Measurements from ENCODE around the gene FGFRL1. TPM values are rescaled to one million over a fixed set of nuclear protein-coding genes. Genes with fewer than 3 reads are reported as not detected.

The FGFRL1 gene
- total and polyA plus RNA-seq, 2 donors (not counting 1 experiment from before 2014, with no cell fraction given): 6.1 to 10.0 TPM

- H3K79me2 ChIP-seq (ENCODE audit: control insufficient read depth, insufficient read depth, low read length): no peaks in the 10 kb centered on the region
- no peak for DNase-seq (ENCODE audit: low read depth in 2 of 2)
- peaks cover 24% of the 10 kb centered on the region for H3K27me3 ChIP-seq (ENCODE audit: control insufficient read depth, insufficient read depth, low read length)
- no peak overlapping the region for H3K4me3 ChIP-seq (replicated peaks in 1 of 4; ENCODE audit: control extremely low read depth in 1 of 4, insufficient read depth in 1 of 4, low read depth in 3 of 4, low read length in 4 of 4)
- peaks cover 4% of the 10 kb centered on the region for H3K36me3 ChIP-seq (ENCODE audit: control insufficient read depth, insufficient read depth, low read length)
- H3K9ac ChIP-seq (ENCODE audit: insufficient read depth, low read length): no peak overlapping the region
- H3K27ac ChIP-seq (ENCODE audit: insufficient read depth, low read length): no peak overlapping the region
- H4K20me1 ChIP-seq (ENCODE audit: control insufficient read depth, extremely low read depth, insufficient read depth, low read length): no peaks in the 10 kb centered on the region
- no peaks in the 10 kb centered on the region for H3K9me3 ChIP-seq (ENCODE audit: control insufficient read depth, insufficient read depth, low read depth, low read length)
- no peaks in the 10 kb centered on the region for H3K4me1 ChIP-seq (ENCODE audit: control insufficient read depth, extremely low read depth, insufficient read depth, low read length)
- no peak overlapping the region for H3K4me2 ChIP-seq (ENCODE audit: extremely low read depth, insufficient read depth, low read length)
- H2AFZ ChIP-seq (ENCODE audit: low read length): no peak overlapping the region
- TF ChIP-seq, protein P1, sequence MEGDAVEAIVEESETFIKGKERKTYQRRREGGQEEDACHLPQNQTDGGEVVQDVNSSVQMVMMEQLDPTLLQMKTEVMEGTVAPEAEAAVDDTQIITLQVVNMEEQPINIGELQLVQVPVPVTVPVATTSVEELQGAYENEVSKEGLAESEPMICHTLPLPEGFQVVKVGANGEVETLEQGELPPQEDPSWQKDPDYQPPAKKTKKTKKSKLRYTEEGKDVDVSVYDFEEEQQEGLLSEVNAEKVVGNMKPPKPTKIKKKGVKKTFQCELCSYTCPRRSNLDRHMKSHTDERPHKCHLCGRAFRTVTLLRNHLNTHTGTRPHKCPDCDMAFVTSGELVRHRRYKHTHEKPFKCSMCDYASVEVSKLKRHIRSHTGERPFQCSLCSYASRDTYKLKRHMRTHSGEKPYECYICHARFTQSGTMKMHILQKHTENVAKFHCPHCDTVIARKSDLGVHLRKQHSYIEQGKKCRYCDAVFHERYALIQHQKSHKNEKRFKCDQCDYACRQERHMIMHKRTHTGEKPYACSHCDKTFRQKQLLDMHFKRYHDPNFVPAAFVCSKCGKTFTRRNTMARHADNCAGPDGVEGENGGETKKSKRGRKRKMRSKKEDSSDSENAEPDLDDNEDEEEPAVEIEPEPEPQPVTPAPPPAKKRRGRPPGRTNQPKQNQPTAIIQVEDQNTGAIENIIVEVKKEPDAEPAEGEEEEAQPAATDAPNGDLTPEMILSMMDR (conservative IDR thresholded peaks at IDR 0.05 in 1 of 2, IDR thresholded peaks at IDR 0.05 in 1 of 2; ENCODE audit: low read depth in 1 of 2, low read length in 2 of 2): no peak
- peak; percentile 69 for TF ChIP-seq EZH2 (IDR thresholded peaks at IDR 0.05; ENCODE audit: low read length, missing control alignments)
These were observed 15.1 kb upstream of the FGFRL1 start for GRCh38 chr4:996030-996996.

DNA sequence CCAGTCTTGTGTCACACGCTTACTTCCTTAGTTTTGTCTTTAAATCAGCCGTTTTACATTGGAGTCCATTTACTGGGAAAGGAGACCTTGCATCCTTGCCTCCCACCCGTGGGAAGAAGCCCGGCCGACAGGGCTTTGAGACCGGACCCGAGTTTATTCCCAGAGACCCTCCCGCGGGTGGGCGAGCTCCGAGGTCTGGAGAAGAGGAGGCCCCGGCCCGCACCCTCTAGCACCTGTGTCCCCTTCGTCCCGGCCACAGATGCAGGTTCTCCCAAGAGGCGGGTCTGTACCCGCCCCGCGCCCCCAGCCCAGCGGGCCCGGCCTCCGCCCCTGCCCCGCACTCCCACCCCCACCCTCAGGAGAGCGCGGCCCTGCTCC is 14.4 kb upstream of the FGFRL1 start:
- TF ChIP-seq, protein P1 (conservative IDR thresholded peaks at IDR 0.05 in 1 of 2, IDR thresholded peaks at IDR 0.05 in 1 of 2; ENCODE audit: low read depth in 1 of 2, low read length in 2 of 2): no peak
- peak; percentile 18 for TF ChIP-seq EZH2 (IDR thresholded peaks at IDR 0.05; ENCODE audit: low read length, missing control alignments)
- no peak overlapping the region for H3K27ac ChIP-seq (ENCODE audit: insufficient read depth, low read length)
- H3K4me1 ChIP-seq (ENCODE audit: control insufficient read depth, extremely low read depth, insufficient read depth, low read length): no peaks in the 10 kb centered on the region
- H3K9ac ChIP-seq (ENCODE audit: insufficient read depth, low read length): no peak overlapping the region
- H3K36me3 ChIP-seq (ENCODE audit: control insufficient read depth, insufficient read depth, low read length): no peaks in the 10 kb centered on the region
- no peaks in the 10 kb centered on the region for H4K20me1 ChIP-seq (ENCODE audit: control insufficient read depth, extremely low read depth, insufficient read depth, low read length)
- H3K79me2 ChIP-seq (ENCODE audit: control insufficient read depth, insufficient read depth, low read length): no peaks in the 10 kb centered on the region
- no peak overlapping the region for H2AFZ ChIP-seq (ENCODE audit: low read length)
- H3K27me3 ChIP-seq (ENCODE audit: control insufficient read depth, insufficient read depth, low read length): peaks cover 30% of the 10 kb centered on the region
- H3K4me2 ChIP-seq (ENCODE audit: extremely low read depth, insufficient read depth, low read length): no peak overlapping the region
- no peaks in the 10 kb centered on the region for H3K9me3 ChIP-seq (ENCODE audit: control insufficient read depth, insufficient read depth, low read depth, low read length)
- no peak for DNase-seq (ENCODE audit: low read depth in 2 of 2)
- H3K4me3 ChIP-seq (replicated peaks in 1 of 4; ENCODE audit: control extremely low read depth in 1 of 4, insufficient read depth in 1 of 4, low read depth in 3 of 4, low read length in 4 of 4): no peak overlapping the region

GRCh38 chr4:997375-998071 is 13.9 kb upstream of the FGFRL1 start:
- no peaks in the 10 kb centered on the region for H4K20me1 ChIP-seq (ENCODE audit: control insufficient read depth, extremely low read depth, insufficient read depth, low read length)
- H2AFZ ChIP-seq (ENCODE audit: low read length): no peak overlapping the region
- H3K4me1 ChIP-seq (ENCODE audit: control insufficient read depth, extremely low read depth, insufficient read depth, low read length): no peaks in the 10 kb centered on the region
- no peaks in the 10 kb centered on the region for H3K9me3 ChIP-seq (ENCODE audit: control insufficient read depth, insufficient read depth, low read depth, low read length)
- peaks cover 36% of the 10 kb centered on the region for H3K27me3 ChIP-seq (ENCODE audit: control insufficient read depth, insufficient read depth, low read length)
- DNase-seq (ENCODE audit: low read depth in 2 of 2): no peak
- no peak overlapping the region for H3K27ac ChIP-seq (ENCODE audit: insufficient read depth, low read length)
- H3K9ac ChIP-seq (ENCODE audit: insufficient read depth, low read length): no peak overlapping the region
- peak overlapping the region; percentile 35 for H3K4me2 ChIP-seq (ENCODE audit: extremely low read depth, insufficient read depth, low read length)
- no peaks in the 10 kb centered on the region for H3K36me3 ChIP-seq (ENCODE audit: control insufficient read depth, insufficient read depth, low read length)
- no peaks in the 10 kb centered on the region for H3K79me2 ChIP-seq (ENCODE audit: control insufficient read depth, insufficient read depth, low read length)
- TF ChIP-seq EZH2 (IDR thresholded peaks at IDR 0.05; ENCODE audit: low read length, missing control alignments): peak; percentile 61
- TF ChIP-seq, protein P1 (conservative IDR thresholded peaks at IDR 0.05 in 1 of 2, IDR thresholded peaks at IDR 0.05 in 1 of 2; ENCODE audit: low read depth in 1 of 2, low read length in 2 of 2): no peak
- H3K4me3 ChIP-seq (replicated peaks in 1 of 4; ENCODE audit: control extremely low read depth in 1 of 4, insufficient read depth in 1 of 4, low read depth in 3 of 4, low read length in 4 of 4): peak overlapping the region in 1 of 4 experiments; percentile 40

Measured in fibroblast of lung (primary cell).